Right cardiac atrium (tissue), 5 donors: ENCODE measurements around the gene DNAAF5. TPM values are rescaled to one million over a fixed set of nuclear protein-coding genes. Genes with fewer than 3 reads are reported as not detected.
A peak's percentile ranks its signal among the peaks of the same experiment; 100 is the strongest.

Source experiments
- ATAC-seq, 2 donors: fragments of 200-7000 bp; cut with Tn5 transposase; one replicate each; pipeline versions ENCODE4 v1.8.0 to v1.9.1; 2020; ENCODE audit warnings: moderate library complexity in 2 of 2, mild to moderate bottlenecking in 1 of 2
- DNase-seq, 3 donors: peaks; one replicate each; pipeline ENCODE4 v3.0.0-alpha.2; 2020
- H3K27ac ChIP-seq: one replicate; pipeline ENCODE4 v1.5.1; 2013; ENCODE audit warnings: mild to moderate bottlenecking, low read length, control low read depth, moderate library complexity
- H3K27me3 ChIP-seq: one replicate; pipeline ENCODE4 v1.6.1; 2013; ENCODE audit not compliant: control insufficient read depth, insufficient read depth
- H3K4me1 ChIP-seq: one replicate; pipeline ENCODE4 v1.6.1; 2013; ENCODE audit warnings: low read length; ENCODE audit not compliant: control insufficient read depth, insufficient read depth
- H3K4me3 ChIP-seq: one replicate; pipeline ENCODE4 v1.5.1; 2013; ENCODE audit warnings: low read length, control low read depth
- H3K9me3 ChIP-seq: one replicate; pipeline ENCODE4 v1.6.1; 2013; ENCODE audit warnings: low read length; ENCODE audit not compliant: control insufficient read depth
- WGBS: extraction: QIAGEN DNeasy Blood & Tissue Kit; methylation state at CpG from one replicate; pipeline ENCODE4 v1.1.7; 2013; 5-methylcytosine and 5-hydroxymethylcytosine counted together
- intact Hi-C, 4 donors: fragments of 100-400 bp; cut with DNase I; formaldehyde crosslinking; loops; one replicate each; pipeline versions ENCODE4 v1.11.0 to v1.14.0; 2022 to 2023
- polyA plus RNA-seq: library from polyadenylated mRNA; stranded (reverse); fragments of 200-250 nt; gene quantifications from one replicate; pipeline ENCODE4 v1.2.3, GENCODE V29; 2013
- total RNA-seq, 4 donors: library from RNA; stranded (reverse); fragmentation: NEBNext Ultra II Directional; extraction: Animal tissue kit (Norgen Biotek cat#: 25700); gene quantifications; one replicate each; pipeline ENCODE4 v1.2.1, GENCODE V29; 2021
- donor health status: healthy with polysubstance abuse.
- donor health status: DM: no; HTN: yes; CAD: no.
- donor health status: DM: no; HTN: no; CAD: no.
- donor health status: DM: no; HTN: yes; CAD: no; lungs with severe emphysema.
- donor health status: DM: yes; HTN: yes; CAD: no.

Gene DNAAF5
- total and polyA plus RNA-seq, 5 donors = 10.2 to 20.7 (median 15.8) TPM

- H3K4me1 ChIP-seq = peaks cover 5% of the 10 kb centered on the region
- no peak overlapping the region for H3K27ac ChIP-seq
- intact Hi-C loops = loop anchor here in 1 of 4 donors (10.0 kb wide), 1 partner anchor 199 kb away; no protein-coding TSS in a partner anchor
- WGBS = 97% methylated on average over 9 of the region's 9 CpGs
- DNase-seq (no peak), ATAC-seq (no peak)
- no peaks in the 10 kb centered on the region for H3K9me3 ChIP-seq
- H3K27me3 ChIP-seq = no peaks in the 10 kb centered on the region
- no peak overlapping the region for H3K4me3 ChIP-seq
Observed at GRCh38 chr7:723541-723940, 3.0 kb upstream of the DNAAF5 start.

- WGBS = 90% methylated on average over 7 of the region's 7 CpGs
- intact Hi-C loops = loop anchor here in 1 of 4 donors (10.0 kb wide), 1 partner anchor 199 kb away; no protein-coding TSS in a partner anchor
- ATAC-seq (no peak), DNase-seq (no peak)
- no peak overlapping the region for H3K4me3 ChIP-seq
- H3K27me3 ChIP-seq = no peaks in the 10 kb centered on the region
- H3K9me3 ChIP-seq = no peaks in the 10 kb centered on the region
- H3K27ac ChIP-seq = no peak overlapping the region
- H3K4me1 ChIP-seq = peaks cover 5% of the 10 kb centered on the region
Observed at GRCh38 chr7:724298-724697, 2.2 kb upstream of the DNAAF5 start.

GRCh38 chr7:725223-726005 is 1.1 kb upstream of the DNAAF5 start:
- H3K4me1 ChIP-seq = peaks cover 5% of the 10 kb centered on the region
- WGBS = 86% methylated on average over 8 of the region's 8 CpGs
- no peak overlapping the region for H3K27ac ChIP-seq
- H3K4me3 ChIP-seq = no peak overlapping the region
- intact Hi-C loops = loop anchor here in 1 of 4 donors (10.0 kb wide), 1 partner anchor 201 kb away; no protein-coding TSS in a partner anchor
- DNase-seq (no peak), ATAC-seq (no peak)
- H3K27me3 ChIP-seq = no peaks in the 10 kb centered on the region
- no peaks in the 10 kb centered on the region for H3K9me3 ChIP-seq

GRCh38 chr7:726854-727103 is 280 bp downstream of the DNAAF5 start:
- peak overlapping the region; percentile 39 for H3K27ac ChIP-seq
- H3K27me3 ChIP-seq = no peaks in the 10 kb centered on the region
- DNase-seq (no peak), ATAC-seq (no peak)
- peaks cover 5% of the 10 kb centered on the region for H3K4me1 ChIP-seq
- intact Hi-C loops = loop anchor here in 1 of 4 donors (10.0 kb wide), 1 partner anchor 202 kb away; no protein-coding TSS in a partner anchor
- WGBS = under 1% methylated on average over 39 of the region's 39 CpGs
- H3K9me3 ChIP-seq = no peaks in the 10 kb centered on the region
- H3K4me3 ChIP-seq = peak overlapping the region; percentile 92

GRCh38 chr7:727104-727805 is 756 bp downstream of the DNAAF5 start, which contains the start of gene PRKAR1B:
Gene PRKAR1B, minus strand, starts transcription at chr7:727281. Its CDS starts 15,776 bp downstream, at chr7:711505.
- Histone ChIP-seq H3K9me3 (no peaks in the 10 kb centered on the region), H3K27me3 (no peaks in the 10 kb centered on the region), H3K4me3 (peak within 1 kb of the TSS; percentile 92), H3K4me1 (peaks cover 5% of the 10 kb centered on the region), H3K27ac (peak within 1 kb of the TSS; percentile 46)
- intact Hi-C loops = loop anchor here in 1 of 4 donors (10.0 kb wide), 1 partner anchor 202 kb away; no protein-coding TSS in a partner anchor
- ATAC-seq = no peak
- under 1% methylated on average over 65 of the region's 66 CpGs for WGBS
- DNase-seq = no peak

- ATAC-seq = no peak
Observed at GRCh38 chr7:727806-728460, 1.4 kb downstream of the DNAAF5 start.

GRCh38 chr7:728602-729001 is 2.1 kb downstream of the DNAAF5 start:
- Histone ChIP-seq H3K27ac (no peak overlapping the region), H3K27me3 (no peaks in the 10 kb centered on the region), H3K4me3 (no peak overlapping the region), H3K9me3 (no peaks in the 10 kb centered on the region), H3K4me1 (peaks cover 5% of the 10 kb centered on the region)
- no peak for DNase-seq
- intact Hi-C loops = loop anchor here in 1 of 4 donors (10.0 kb wide), 1 partner anchor 204 kb away; no protein-coding TSS in a partner anchor
- ATAC-seq = no peak
- WGBS = 83% methylated on average over 9 of the region's 9 CpGs

More at GRCh38 chr7:727806-728460, 1.4 kb downstream of the DNAAF5 start:
- Histone ChIP-seq H3K4me3 (peak overlapping the region; percentile 92), H3K27ac (no peak overlapping the region), H3K9me3 (no peaks in the 10 kb centered on the region), H3K27me3 (no peaks in the 10 kb centered on the region), H3K4me1 (peaks cover 5% of the 10 kb centered on the region)
- 20% methylated on average over 21 of the region's 21 CpGs for WGBS
- no peak for DNase-seq
- intact Hi-C loops = loop anchor here in 1 of 4 donors (10.0 kb wide), 1 partner anchor 203 kb away; no protein-coding TSS in a partner anchor

- peaks cover 5% of the 10 kb centered on the region for H3K4me1 ChIP-seq
- DNase-seq = no peak
- H3K9me3 ChIP-seq = no peaks in the 10 kb centered on the region
- 92% methylated on average over 29 of the region's 29 CpGs for WGBS
- H3K27me3 ChIP-seq = no peaks in the 10 kb centered on the region
- H3K4me3 ChIP-seq = no peak overlapping the region
- no peak for ATAC-seq
- intact Hi-C loops = loop anchor here in 1 of 4 donors (10.0 kb wide), 1 partner anchor 205 kb away; no protein-coding TSS in a partner anchor
- H3K27ac ChIP-seq = no peak overlapping the region
Observed at GRCh38 chr7:729140-730000, 2.9 kb downstream of the DNAAF5 start.

- no peak overlapping the region for H3K4me3 ChIP-seq
- H3K27me3 ChIP-seq = no peaks in the 10 kb centered on the region
- intact Hi-C loops = loop anchor here in 2 of 4 donors (5.0 to 10.0 kb wide), 2 partner anchors 213 to 216 kb away; partner anchors contain the start of gene PDGFA (in 2 of the 2)
- no peaks in the 10 kb centered on the region for H3K9me3 ChIP-seq
- WGBS = 65% methylated on average over 23 of the region's 23 CpGs
- DNase-seq (no peak), ATAC-seq (peak; percentile 59 to 63)
- H3K27ac ChIP-seq = peak overlapping the region; percentile 93
- peaks cover 5% of the 10 kb centered on the region for H3K4me1 ChIP-seq
Observed at GRCh38 chr7:730501-731439, 4.3 kb downstream of the DNAAF5 start.
